SKM-1 treated with dmso at 0.1 percent for 144 hours (cell line): ENCODE data around the gene POLA2.

Source experiments
- DNase-seq: peaks from one replicate; lab custom pipeline; 2025; ENCODE audit not compliant: unreplicated experiment; lab: John Stamatoyannopoulos, UW

POLA2 gene

GRCh38 chr11:65279741-65280440 lies 18.1 kb downstream of the POLA2 start:
- DNase-seq, result no peak

GRCh38 chr11:65280646-65281045 lies 18.9 kb downstream of the POLA2 start:
- no peak for DNase-seq

DNA sequence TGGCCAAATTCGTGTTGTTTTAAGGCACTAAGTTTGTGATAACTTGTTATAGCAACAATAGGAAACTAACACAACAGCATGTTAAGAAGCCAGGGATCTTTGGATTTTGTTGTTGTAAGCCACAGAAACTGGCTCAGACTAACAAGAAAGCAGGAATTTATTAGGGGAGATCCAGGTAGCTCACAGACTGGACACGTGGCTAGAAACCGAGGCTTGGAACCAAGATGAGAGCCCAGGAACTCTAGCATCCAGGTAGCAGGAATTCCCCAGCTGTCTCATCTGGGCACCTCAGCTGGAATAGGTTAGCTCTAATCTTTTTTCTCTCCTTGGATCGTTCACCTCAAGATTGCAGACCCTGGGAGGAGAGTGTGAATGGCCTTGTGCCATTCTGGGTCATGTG lies 24.9 kb downstream of the POLA2 start:
- DNase-seq, result no peak

DNA sequence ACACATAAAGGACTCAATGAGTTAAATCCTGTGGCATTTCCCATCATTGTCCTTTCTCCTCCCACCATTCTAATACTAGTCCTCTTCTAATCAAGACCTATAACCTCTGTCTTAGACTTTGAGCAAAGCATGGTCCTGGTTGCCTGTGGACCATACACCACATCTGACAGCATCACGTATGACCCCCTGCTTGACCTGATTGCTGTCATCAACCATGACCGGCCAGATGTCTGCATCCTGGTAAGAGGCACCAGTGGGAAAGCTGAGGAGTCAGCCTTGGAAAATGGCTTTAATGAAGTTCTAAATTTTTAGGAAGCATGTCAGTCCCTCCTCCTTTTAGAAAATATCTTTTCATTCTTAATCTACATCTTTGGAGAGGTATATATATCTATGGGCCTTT lies 25.8 kb downstream of the POLA2 start:
- no peak for DNase-seq

DNA sequence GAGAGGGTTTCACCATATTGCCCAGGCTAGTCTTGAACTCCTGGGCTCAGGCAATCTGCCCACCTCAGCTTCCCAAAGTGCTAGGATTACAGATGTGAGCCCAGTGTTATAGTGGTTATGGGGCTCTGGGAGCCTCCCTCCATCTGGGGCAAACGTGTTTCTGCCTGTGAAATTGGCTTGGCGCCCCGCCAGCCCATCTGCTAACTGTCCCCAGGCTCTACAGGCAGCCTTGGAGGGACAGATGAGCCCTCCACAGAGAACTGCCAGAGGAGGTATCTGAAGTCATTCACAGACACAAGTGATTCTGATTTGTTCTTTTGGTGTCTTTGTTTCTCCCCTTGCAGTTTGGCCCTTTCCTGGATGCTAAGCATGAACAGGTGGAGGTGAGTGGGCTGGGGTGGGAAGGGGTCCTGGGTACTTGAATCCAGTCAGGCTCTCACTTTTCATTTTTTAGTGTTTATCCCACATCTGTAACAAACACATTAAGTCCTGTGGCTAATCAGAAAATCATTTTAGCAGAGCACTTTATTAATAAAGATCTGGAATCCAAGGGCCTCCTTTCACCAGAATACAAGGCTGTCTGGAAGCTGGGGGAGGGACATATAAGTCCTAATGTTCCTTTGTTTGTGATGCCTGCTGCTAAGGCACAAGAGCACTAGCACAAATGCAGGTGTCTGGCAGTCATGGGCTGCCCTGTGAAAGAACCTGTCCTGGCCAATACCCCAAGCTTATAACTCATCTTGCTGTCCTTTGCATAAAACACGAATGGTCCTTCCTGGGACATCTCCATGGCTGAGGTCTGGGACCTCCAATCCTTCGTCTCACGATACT lies 27.2 kb downstream of the POLA2 start:
- no peak for DNase-seq

GRCh38 chr11:65290448-65291165 lies 28.8 kb downstream of the POLA2 start:
- peak; percentile 97 for DNase-seq

DNA sequence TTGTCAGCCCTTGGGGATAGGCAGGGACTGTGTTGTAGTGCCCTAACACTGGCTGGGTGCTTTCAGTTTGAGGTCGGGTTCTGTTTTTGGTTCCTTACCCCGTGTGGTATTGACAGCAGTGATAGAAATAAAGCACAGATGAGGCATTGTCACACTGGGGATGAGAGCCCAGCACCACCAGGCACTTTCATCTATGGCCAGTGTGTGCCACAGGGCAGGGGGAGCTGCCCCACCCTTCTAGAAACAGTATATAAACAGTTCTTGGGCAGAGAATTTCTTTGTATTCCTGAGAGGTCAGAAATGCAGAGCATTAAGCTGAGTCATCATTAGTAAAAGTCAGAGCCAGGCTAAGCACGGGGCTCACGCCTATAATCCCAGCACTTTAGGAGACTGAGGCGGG lies 29.9 kb downstream of the POLA2 start:
- no peak for DNase-seq

GRCh38 chr11:65292890-65293289 lies 31.1 kb downstream of the POLA2 start:
- DNase-seq, result peak; percentile 8

- DNase-seq, result no peak
Measured at GRCh38 chr11:65293909-65294381, 32.2 kb downstream of the POLA2 start.

DNA sequence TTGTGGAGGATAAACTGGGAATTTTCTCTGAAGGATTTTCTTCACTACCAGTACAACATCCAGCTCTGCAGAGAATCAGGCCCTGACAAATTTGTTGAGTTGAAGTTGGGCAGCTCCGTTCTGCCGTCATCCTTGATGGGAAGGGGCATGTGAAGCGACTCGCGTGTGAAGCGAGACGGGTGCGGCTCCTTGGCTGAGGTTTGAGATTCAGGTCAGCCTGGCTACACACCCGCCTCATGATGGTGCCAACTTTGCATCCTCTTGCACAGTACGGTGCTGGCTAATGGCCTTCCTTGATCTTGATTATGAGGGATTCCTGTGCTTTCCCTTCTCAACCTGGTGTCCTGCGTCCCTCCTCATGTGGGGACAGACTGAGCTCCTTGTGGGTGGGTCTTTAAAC lies 33.2 kb downstream of the POLA2 start:
- no peak for DNase-seq

GRCh38 chr11:65295571-65296341 lies 34.0 kb downstream of the POLA2 start:
- no peak for DNase-seq

DNA sequence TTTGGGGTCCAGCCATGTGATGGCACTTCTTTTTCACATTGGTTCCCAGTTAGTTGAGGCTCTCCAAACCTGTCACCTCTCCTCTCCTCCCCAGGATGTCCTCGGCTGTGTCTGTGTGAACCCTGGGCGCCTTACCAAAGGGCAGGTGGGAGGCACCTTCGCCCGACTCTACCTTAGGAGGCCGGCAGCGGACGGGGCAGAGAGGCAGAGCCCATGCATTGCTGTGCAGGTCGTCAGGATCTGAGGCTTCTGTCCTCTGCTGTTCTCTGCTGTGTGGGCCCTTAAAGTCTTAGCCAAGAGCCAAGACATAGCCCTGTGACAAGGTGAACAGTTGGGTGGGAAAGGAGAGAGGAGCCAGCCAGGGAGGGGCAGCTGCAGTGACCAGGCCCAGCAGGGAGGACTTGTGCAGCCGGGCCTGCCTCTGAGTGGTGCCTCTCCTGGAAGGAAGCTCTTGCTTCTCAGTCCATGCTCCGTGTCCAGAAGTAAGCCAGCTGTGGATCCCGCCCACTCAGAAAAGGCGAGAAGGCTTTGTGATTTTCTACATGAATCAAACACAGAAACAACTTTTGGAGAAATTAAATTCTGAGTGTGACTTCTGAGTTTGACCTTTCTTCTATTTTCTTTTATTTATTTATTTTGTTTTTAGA lies 35.4 kb downstream of the POLA2 start:
- DNase-seq, result no peak

DNA sequence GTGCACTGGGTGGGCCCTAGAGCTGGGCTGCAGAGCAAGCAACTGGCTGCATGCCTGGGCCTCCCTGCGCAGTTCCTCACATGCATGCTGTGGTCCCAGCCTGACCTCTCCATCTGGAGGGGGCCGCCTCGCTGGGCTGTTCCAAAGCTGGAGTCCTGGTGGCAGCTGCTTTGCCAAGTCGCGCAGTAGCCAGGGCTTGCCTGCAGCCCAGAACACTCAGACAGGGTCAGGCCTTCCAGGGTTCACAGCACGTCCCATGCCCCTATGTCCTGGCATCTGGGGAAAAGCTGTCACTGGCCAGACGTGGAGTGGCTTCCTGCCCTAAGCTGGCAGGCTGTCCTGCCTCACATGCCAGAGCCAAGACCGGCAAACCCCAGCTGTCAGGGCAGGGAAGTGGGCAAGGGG lies 36.4 kb downstream of the POLA2 start:
- DNase-seq, result no peak

GRCh38 chr11:65298655-65299179 lies 37.0 kb downstream of the POLA2 start:
- no peak for DNase-seq

GRCh38 chr11:65300621-65301275 lies 39.0 kb downstream of the POLA2 start:
- DNase-seq, result no peak

DNA sequence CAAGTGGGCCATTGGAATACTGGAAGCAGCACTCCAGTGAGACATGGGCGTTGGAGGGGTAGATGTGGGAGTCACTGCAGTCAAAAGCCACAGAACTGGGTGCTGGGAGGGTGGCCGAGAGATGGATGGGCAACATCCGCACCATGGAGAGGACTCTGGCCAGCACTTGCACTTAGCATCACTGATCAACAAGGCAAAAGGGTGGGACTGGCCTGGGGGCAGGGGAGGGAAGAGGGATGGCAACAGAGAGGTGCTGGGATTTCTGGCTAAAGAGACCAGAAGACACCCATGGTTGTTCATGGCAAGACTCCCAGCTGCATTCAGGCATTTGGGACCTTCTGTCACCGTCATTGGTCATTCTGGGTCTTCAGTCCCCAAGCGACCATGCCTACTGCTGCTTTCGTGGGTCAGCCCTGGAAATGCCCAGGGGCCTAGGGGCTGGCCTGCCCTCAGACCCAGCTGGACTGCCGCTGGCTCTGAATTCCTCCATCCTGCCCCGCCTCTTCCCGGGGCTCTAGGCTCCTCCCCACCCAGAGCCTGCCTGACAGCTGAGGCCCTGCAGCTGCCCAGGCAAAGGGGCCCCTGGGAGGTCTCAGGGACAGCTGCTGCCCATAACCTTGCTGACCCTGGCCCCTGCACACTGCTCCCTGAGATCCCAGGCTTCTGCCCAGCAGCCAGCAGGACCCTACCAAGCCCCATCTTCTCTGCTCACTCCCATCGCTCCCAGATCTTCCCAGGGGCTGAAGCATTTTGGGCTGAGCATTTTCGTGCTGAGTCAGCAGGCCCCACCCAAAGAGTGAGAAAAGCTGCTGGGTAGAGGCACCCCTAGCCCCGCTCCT lies 39.9 kb downstream of the POLA2 start:
- DNase-seq, result no peak

DNA sequence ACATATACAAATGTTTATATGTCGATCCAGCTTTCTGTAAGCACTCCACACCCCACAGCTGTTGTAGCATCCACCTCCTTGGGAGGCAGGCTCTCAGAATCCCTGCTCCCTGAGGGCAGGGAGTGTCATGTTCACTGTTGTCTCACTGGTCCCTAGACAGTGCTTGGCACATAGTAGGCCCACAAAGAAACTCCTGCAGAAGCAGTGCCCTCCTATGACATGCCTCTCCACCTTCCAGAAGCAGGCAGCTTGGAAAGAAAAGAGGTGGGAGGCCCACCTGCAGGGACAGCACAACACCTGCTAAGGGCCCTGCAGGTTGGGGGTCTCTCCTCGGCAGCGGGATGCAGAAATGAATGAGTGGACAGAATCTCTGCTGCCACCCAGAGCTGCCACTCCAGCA lies 41.8 kb downstream of the POLA2 start:
- DNase-seq, result no peak

DNA sequence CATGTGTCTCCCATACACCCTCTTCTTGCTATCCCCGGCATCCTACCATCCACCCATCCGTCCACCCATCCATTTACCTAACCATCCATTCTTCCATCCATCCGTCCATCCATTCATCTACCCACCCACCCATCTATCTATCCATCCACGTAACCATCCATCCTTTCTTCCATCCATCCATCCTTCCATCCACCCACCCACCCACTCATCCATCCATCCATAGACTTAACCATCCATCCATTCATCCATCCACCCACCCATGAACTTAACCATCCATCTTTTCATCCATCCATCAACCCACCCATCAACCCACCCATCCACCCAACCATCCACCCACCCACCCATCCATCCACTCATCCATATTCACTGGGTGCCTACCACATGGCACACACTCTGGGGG lies 42.3 kb downstream of the POLA2 start:
- no peak for DNase-seq

GRCh38 chr11:65304613-65305012 lies 42.9 kb downstream of the POLA2 start:
- DNase-seq, result no peak
